Esophagus (tissue), 2 donors: ENCODE measurements around the gene LTF. TPM values are rescaled to one million over a fixed set of nuclear protein-coding genes. Genes with fewer than 3 reads are reported as not detected.
"Not testable (repeated sequence)": the region's sequence is repeated elsewhere in the genome, so short reads cannot be mapped to it uniquely, and the experiment has no call there.

ENCODE experiments used
- H3K27ac ChIP-seq, 2 donors: one replicate each; pipeline ENCODE4 v1.5.1; 2013; ENCODE audit warnings: low read depth in 2 of 2, mild to moderate bottlenecking in 2 of 2, inconsistent platforms in 1 of 2, low read length in 1 of 2, moderate library complexity in 1 of 2
- H3K27me3 ChIP-seq, 2 donors: one replicate each; pipeline ENCODE4 v1.6.1; 2013; ENCODE audit warnings: low read length in 2 of 2, control low read depth in 1 of 2, mild to moderate bottlenecking in 1 of 2; ENCODE audit not compliant: insufficient read depth in 2 of 2, control insufficient read depth in 1 of 2
- H3K36me3 ChIP-seq, 2 donors: one replicate each; pipeline ENCODE4 v1.6.1; 2013; ENCODE audit warnings: low read length in 1 of 2; ENCODE audit not compliant: control insufficient read depth in 2 of 2, insufficient read depth in 2 of 2
- H3K4me1 ChIP-seq, 2 donors: one replicate each; pipeline ENCODE4 v1.6.1; 2013; ENCODE audit warnings: low read length in 1 of 2; ENCODE audit not compliant: control insufficient read depth in 2 of 2, insufficient read depth in 2 of 2
- H3K4me3 ChIP-seq, 2 donors: one replicate each; pipeline ENCODE4 v1.5.1; 2013; ENCODE audit warnings: low read length in 2 of 2, mild to moderate bottlenecking in 2 of 2, low read depth in 1 of 2, moderate library complexity in 1 of 2
- H3K9me3 ChIP-seq, 2 donors: one replicate each; pipeline ENCODE4 v1.6.1; 2013; ENCODE audit warnings: mild to moderate bottlenecking in 2 of 2, low read depth in 1 of 2, low read length in 1 of 2, moderate library complexity in 1 of 2; ENCODE audit not compliant: control insufficient read depth in 2 of 2, insufficient read depth in 1 of 2
- WGBS, 2 donors: extraction: QIAGEN DNeasy Blood & Tissue Kit; methylation state at CpG; one replicate each; pipeline ENCODE4 v1.1.7; 2013; 5-methylcytosine and 5-hydroxymethylcytosine counted together
- polyA plus RNA-seq, 2 donors: library from polyadenylated mRNA; stranded (reverse); fragments of 200-250 nt; gene quantifications; one replicate each; pipeline ENCODE4 v1.2.3, GENCODE V29; 2013
- donor health status: healthy with polysubstance abuse.
- donor health status: Bipolar disorder and iron deficiency.

LTF gene
- polyA plus RNA-seq, 2 donors = 0.98 to 2.3 TPM

DNA sequence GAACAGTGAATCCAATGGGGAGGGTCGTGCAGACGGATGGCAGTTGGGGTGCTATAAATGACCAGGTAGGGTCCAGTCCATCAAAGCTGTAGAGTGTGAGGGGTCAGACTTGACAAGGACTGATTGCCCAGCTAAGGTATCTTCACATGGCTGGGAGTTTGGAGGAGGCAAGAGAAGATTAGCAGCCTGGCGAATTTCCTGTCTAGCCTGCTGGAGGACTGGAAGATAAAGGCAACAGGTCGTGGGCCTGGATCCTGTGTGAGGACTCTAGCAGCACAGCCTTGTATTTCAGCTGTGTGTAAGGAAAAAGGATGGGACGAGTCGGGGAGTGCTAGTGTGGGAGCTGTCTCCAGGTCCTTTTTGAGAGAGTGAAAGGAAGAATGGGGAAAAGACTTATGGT lies 75.4 kb downstream of the LTF start:
- Histone ChIP-seq H3K36me3 (no peaks in the 10 kb centered on the region), H3K27me3 (no peaks in the 10 kb centered on the region), H3K4me3 (no peak overlapping the region), H3K4me1 (peaks cover 0 to 9% of the 10 kb centered on the region in 2 donors), H3K27ac (no peak overlapping the region), H3K9me3 (no peaks in the 10 kb centered on the region)
- WGBS, 2 donors = 83 to 86% methylated on average over 6 of the region's 6 CpGs

DNA sequence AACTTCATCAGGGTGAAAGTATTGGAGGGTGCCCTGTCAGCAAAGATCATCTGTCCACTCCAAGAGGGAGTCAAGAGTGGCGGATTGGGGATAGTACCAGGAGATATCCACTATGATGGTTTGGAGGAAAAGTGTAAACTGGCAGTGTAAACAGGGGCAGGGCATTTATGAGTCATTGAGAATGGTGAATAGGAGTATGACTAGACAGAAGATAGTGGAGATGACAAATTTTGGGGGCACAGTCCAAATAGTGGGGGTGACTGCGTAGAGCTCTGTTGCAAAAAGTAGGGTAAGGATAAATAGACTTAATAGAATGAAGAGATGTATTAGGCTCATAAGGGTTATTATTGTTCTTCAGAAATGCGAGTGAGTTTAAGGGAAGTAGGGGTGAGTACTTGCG lies 75.9 kb downstream of the LTF start:
- 92 to 93% methylated on average over 4 of the region's 4 CpGs for WGBS, 2 donors
- H3K9me3 ChIP-seq, H3K4me3 ChIP-seq, H3K36me3 ChIP-seq, H3K27me3 ChIP-seq, H3K27ac ChIP-seq, H3K4me1 ChIP-seq: not testable (repeated sequence)

DNA sequence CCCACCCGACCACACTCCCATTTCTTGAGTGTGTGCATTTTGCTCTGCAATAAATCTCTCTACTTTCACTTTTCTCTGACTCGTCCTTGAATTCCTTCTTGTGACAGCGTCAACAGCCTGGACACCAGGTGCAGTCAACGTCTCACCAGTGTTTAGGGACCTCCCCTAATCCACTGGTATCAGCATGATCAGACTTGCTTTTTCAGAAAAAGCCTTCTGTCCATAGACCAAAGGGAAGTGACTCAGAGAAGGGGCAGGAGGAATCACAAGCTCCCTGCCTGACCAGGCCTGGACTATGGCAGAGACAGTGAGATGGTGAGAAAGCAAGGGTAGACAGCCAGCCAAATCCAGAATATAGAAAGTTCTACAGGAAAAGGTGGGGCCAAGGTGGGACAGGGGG lies 78.5 kb downstream of the LTF start:
- H3K4me3 ChIP-seq = no peak overlapping the region
- peak overlapping the region in 1 of 2 donors; percentile 13 for H3K27ac ChIP-seq
- H3K9me3 ChIP-seq = no peaks in the 10 kb centered on the region
- H3K4me1 ChIP-seq = peaks cover 0 to 7% of the 10 kb centered on the region in 2 donors
- WGBS, 2 donors = 35 to 37% methylated on average over 4 of the region's 4 CpGs
- no peaks in the 10 kb centered on the region for H3K27me3 ChIP-seq
- no peaks in the 10 kb centered on the region for H3K36me3 ChIP-seq

Other genes starting within 250 kb of the LTF start
- gene CCR3, start 222.4 kb downstream of the LTF start, polyA plus RNA-seq = not detected
- under 1 TPM; 0.24 to 0.39 TPM for gene CCR2, start 110.8 kb downstream of the LTF start, polyA plus RNA-seq
- 1 to 10 TPM in 1 of 2 donors, under 1 TPM in 1; 0.73 to 1.2 TPM for gene CCR5, start 94.0 kb downstream of the LTF start, polyA plus RNA-seq
- under 1 TPM; 0.28 to 0.29 TPM for gene CCRL2, start 57.6 kb downstream of the LTF start, polyA plus RNA-seq
- gene RTP3, start 33.1 kb upstream of the LTF start, polyA plus RNA-seq = not detected
- under 1 TPM; 0.13 to 0.14 TPM for gene LRRC2, start 101.4 kb upstream of the LTF start, polyA plus RNA-seq
- not detected for gene FAM240A, start 147.6 kb upstream of the LTF start, polyA plus RNA-seq
- 100 to 1,000 TPM in 1 of 2 donors, 10 to 100 TPM in 1; 95.0 to 225 TPM for gene ALS2CL, start 228.8 kb upstream of the LTF start, polyA plus RNA-seq
- gene TMIE, start 236.5 kb upstream of the LTF start, polyA plus RNA-seq = 1 to 10 TPM; 1.2 to 2.5 TPM